HEK293 (cell line): ENCODE measurements around the gene KMT2D.

Experiments used
- CTCF ChIA-PET: fragments of 350-600 bp; formaldehyde crosslinking; extraction: SDS; loops from one replicate; lab custom pipeline; 2021; ENCODE audit warnings: antibody characterized with exemption; lab: Yijun Ruan, JAX
- POLR2A ChIA-PET: fragments of 300-600 bp; formaldehyde crosslinking; extraction: SDS; loops from one replicate; lab custom pipeline; 2020; ENCODE audit warnings: antibody characterized with exemption, inconsistent platforms; lab: Yijun Ruan, JAX
- H3K27ac ChIP-seq: fragments of 200-500 bp; sonication (Bioruptor generic); 2 replicates; pipeline ENCODE4 v1.5.1; 2014; ENCODE audit warnings: low read depth, low read length, control low read depth, inconsistent platforms; ENCODE audit errors: extremely low read depth
- H3K36me3 ChIP-seq, 2 experiments: fragments of 200-500 bp in 1 of 2; sonication (Bioruptor generic) in 1 of 2; 1 replicate in 1 of 2; 2 replicates in 1 of 2; pipeline ENCODE4 v1.5.1; 2014 to 2017; ENCODE audit warnings: inconsistent platforms in 2 of 2, low read length in 2 of 2; ENCODE audit not compliant: control insufficient read depth in 2 of 2, insufficient read depth in 1 of 2
- H3K4me1 ChIP-seq: fragments of 200-500 bp; sonication (Bioruptor generic); 2 replicates; pipeline ENCODE4 v1.5.1; 2014; ENCODE audit warnings: mild to moderate bottlenecking, low read length, inconsistent platforms; ENCODE audit not compliant: control insufficient read depth, insufficient read depth
- H3K4me3 ChIP-seq: 2 replicates; pipeline ENCODE4 v1.5.1; 2011; ENCODE audit warnings: low read depth, mild to moderate bottlenecking, control low read depth, low read length, moderate library complexity
- H3K9me3 ChIP-seq: fragments of 200-500 bp; sonication (Bioruptor generic); 2 replicates; pipeline ENCODE4 v1.5.1; 2014; ENCODE audit warnings: low read depth, low read length, inconsistent platforms; ENCODE audit not compliant: control insufficient read depth, insufficient read depth
- BCL11B ChIP-seq: fragments of 450-650 bp; formaldehyde crosslinking; IDR thresholded peaks from 2 replicates; pipeline ENCODE4 v1.5.1; 2016; ENCODE audit warnings: low read depth, missing biosample characterization, missing genetic modification characterization
- GFI1B ChIP-seq: fragments of 450-650 bp; formaldehyde crosslinking; IDR thresholded peaks from 2 replicates; pipeline ENCODE4 v1.5.1; 2016; ENCODE audit warnings: missing biosample characterization, missing genetic modification characterization
- HOXA7 ChIP-seq: sonication (generic); formaldehyde crosslinking; IDR thresholded peaks from 2 replicates; pipeline ENCODE4 v1.8.1; 2022; ENCODE audit warnings: missing genetic modification reagents, borderline replicate concordance
- INSM2 ChIP-seq: fragments of 450-650 bp; formaldehyde crosslinking; IDR thresholded peaks from 2 replicates; pipeline ENCODE4 v1.5.1; 2016; ENCODE audit warnings: missing biosample characterization, missing genetic modification characterization
- OVOL3 ChIP-seq: fragments of 450-650 bp; formaldehyde crosslinking; IDR thresholded peaks from 2 replicates; pipeline ENCODE4 v1.5.1; 2016; ENCODE audit warnings: missing biosample characterization, missing genetic modification characterization
- TCF7L2 ChIP-seq: IDR thresholded peaks from 2 replicates; pipeline ENCODE4 v1.6.1; 2011; ENCODE audit warnings: low read depth, mild to moderate bottlenecking, inconsistent platforms, low read length, moderate library complexity, borderline replicate concordance
- ZFP3 ChIP-seq: fragments of 450-650 bp; formaldehyde crosslinking; IDR thresholded peaks from 2 replicates; pipeline ENCODE4 v1.5.1; 2016; ENCODE audit warnings: low read depth, missing biosample characterization, missing genetic modification characterization
- ZNF114 ChIP-seq: fragments of 450-650 bp; formaldehyde crosslinking; IDR thresholded peaks from 2 replicates; pipeline ENCODE4 v1.5.0; 2017; ENCODE audit warnings: missing biosample characterization, missing genetic modification characterization
- ZNF132 ChIP-seq: fragments of 450-650 bp; formaldehyde crosslinking; IDR thresholded peaks from 2 replicates; pipeline ENCODE4 v1.5.1; 2017; ENCODE audit warnings: missing biosample characterization, missing genetic modification characterization, borderline replicate concordance
- ZNF140 ChIP-seq: fragments of 450-650 bp; formaldehyde crosslinking; IDR thresholded peaks from 2 replicates; pipeline ENCODE4 v1.5.1; 2016; ENCODE audit warnings: missing biosample characterization, missing genetic modification characterization
- ZNF146 ChIP-seq: fragments of 450-650 bp; formaldehyde crosslinking; IDR thresholded peaks from 2 replicates; pipeline ENCODE4 v1.5.1; 2016; ENCODE audit warnings: missing biosample characterization, missing genetic modification characterization
- ZNF174 ChIP-seq: fragments of 450-650 bp; formaldehyde crosslinking; IDR thresholded peaks from 2 replicates; pipeline ENCODE4 v1.5.0; 2017; ENCODE audit warnings: missing biosample characterization, mild to moderate bottlenecking, missing genetic modification characterization
- ZNF221 ChIP-seq: fragments of 450-650 bp; formaldehyde crosslinking; IDR thresholded peaks from 2 replicates; pipeline ENCODE4 v1.5.1; 2017; ENCODE audit warnings: missing biosample characterization, missing genetic modification characterization, borderline replicate concordance
- ZNF223 ChIP-seq: fragments of 450-650 bp; formaldehyde crosslinking; IDR thresholded peaks from 2 replicates; pipeline ENCODE4 v1.5.1; 2016; ENCODE audit warnings: missing biosample characterization, missing genetic modification characterization
- ZNF280C ChIP-seq: fragments of 450-650 bp; formaldehyde crosslinking; IDR thresholded peaks from 2 replicates; pipeline ENCODE4 v1.5.1; 2016; ENCODE audit warnings: missing biosample characterization, missing genetic modification characterization
- ZNF341 ChIP-seq: fragments of 450-650 bp; formaldehyde crosslinking; IDR thresholded peaks from 2 replicates; pipeline ENCODE4; 2016; ENCODE audit warnings: low read depth, missing biosample characterization, missing genetic modification characterization
- ZNF501 ChIP-seq: fragments of 450-650 bp; formaldehyde crosslinking; IDR thresholded peaks from 2 replicates; pipeline ENCODE4 v1.5.1; 2016; ENCODE audit warnings: missing biosample characterization, missing genetic modification characterization
- ZNF513 ChIP-seq: fragments of 450-650 bp; IDR thresholded peaks from 2 replicates; pipeline ENCODE4 v1.5.1; 2018; ENCODE audit warnings: missing biosample characterization, missing genetic modification characterization
- ZNF600 ChIP-seq: fragments of 450-650 bp; formaldehyde crosslinking; IDR thresholded peaks from 2 replicates; pipeline ENCODE4 v1.5.1; 2016; ENCODE audit warnings: missing biosample characterization, missing genetic modification characterization
- ZNF624 ChIP-seq: fragments of 450-650 bp; formaldehyde crosslinking; IDR thresholded peaks from 2 replicates; pipeline ENCODE4 v1.5.1; 2017; ENCODE audit warnings: missing biosample characterization, missing genetic modification characterization
- ZNF660 ChIP-seq: fragments of 450-650 bp; IDR thresholded peaks from 2 replicates; pipeline ENCODE4 v1.5.1; 2018; ENCODE audit warnings: missing biosample characterization, mild to moderate bottlenecking, missing genetic modification characterization
- ZNF692 ChIP-seq: fragments of 450-650 bp; formaldehyde crosslinking; IDR thresholded peaks from 2 replicates; pipeline ENCODE4 v1.5.1; 2016; ENCODE audit warnings: missing biosample characterization, missing genetic modification characterization
- ZNF776 ChIP-seq: fragments of 450-650 bp; formaldehyde crosslinking; IDR thresholded peaks from 2 replicates; pipeline ENCODE4 v1.5.0; 2017; ENCODE audit warnings: missing biosample characterization, missing genetic modification characterization, borderline replicate concordance
- ZSCAN18 ChIP-seq: fragments of 450-650 bp; formaldehyde crosslinking; IDR thresholded peaks from 2 replicates; pipeline ENCODE4 v1.5.1; 2016; ENCODE audit warnings: missing biosample characterization, missing genetic modification characterization

KMT2D gene

GRCh38 chr12:49097381-49097780, 36.8 kb upstream of the KMT2D start:
- no peak overlapping the region for H3K27ac ChIP-seq
- CTCF ChIA-PET: interaction anchor here (0.7 to 7.5 kb wide), 9 partner anchors 9 to 731 kb away, joined by 3 to 118 read pairs (median 5); partner anchors contain the start of genes LMBR1L and RHEBL1
- TF ChIP-seq ZNF280C (tag by site-specific recombination): no peak
- no peak for TF ChIP-seq ZNF174 (tag by site-specific recombination)
- no peak for TF ChIP-seq ZNF140 (tag by site-specific recombination)
- TF ChIP-seq ZNF221 (tag by site-specific recombination): no peak
- TF ChIP-seq ZNF501 (tag by site-specific recombination): no peak
- TF ChIP-seq ZNF513 (tag by site-specific recombination): no peak
- TF ChIP-seq GFI1B (tag by site-specific recombination): no peak
- no peak for TF ChIP-seq ZNF223 (tag by site-specific recombination)
- TF ChIP-seq TCF7L2: no peak
- TF ChIP-seq, all 188 proteins: peak for 0
- no peaks in the 10 kb centered on the region for H3K9me3 ChIP-seq
- H3K4me1 ChIP-seq: no peaks in the 10 kb centered on the region
- POLR2A ChIA-PET: interaction anchor here (3.1 kb wide), 1 partner anchor 34 kb away, joined by 11 read pairs; no protein-coding TSS in a partner anchor
- peaks cover 14 to 68% of the 10 kb centered on the region in 2 experiments; a peak in 2 of 3 replicates for H3K36me3 ChIP-seq
- no peak overlapping the region for H3K4me3 ChIP-seq

GRCh38 chr12:49094975-49095365, 34.4 kb upstream of the KMT2D start:
- Histone ChIP-seq H3K4me1 (no peaks in the 10 kb centered on the region), H3K27ac (no peak overlapping the region)
- POLR2A ChIA-PET: interaction anchor here (1.0 to 4.8 kb wide), 3 partner anchors 16 to 36 kb away, joined by 3 to 28 read pairs (median 12); partner anchors contain the start of genes LMBR1L, RHEBL1 and TUBA1B
- TF ChIP-seq ZNF600 (tag by site-specific recombination) (no peak), ZNF660 (tag by site-specific recombination) (no peak), ZNF146 (tag by site-specific recombination) (no peak), ZNF776 (tag by site-specific recombination) (no peak), ZNF341 (tag by site-specific recombination) (no peak), OVOL3 (tag by site-specific recombination) (no peak), ZNF223 (tag by site-specific recombination) (no peak), ZNF132 (tag by site-specific recombination) (no peak), ZNF114 (tag by site-specific recombination) (no peak), HOXA7 (no peak), ZSCAN18 (tag by site-specific recombination) (no peak), BCL11B (no peak), INSM2 (tag by site-specific recombination) (no peak), ZNF624 (tag by site-specific recombination) (no peak), ZNF692 (tag by site-specific recombination) (no peak), ZFP3 (no peak)

More at GRCh38 chr12:49094975-49095365, 34.4 kb upstream of the KMT2D start:
- H3K36me3 ChIP-seq: peaks cover 9 to 44% of the 10 kb centered on the region in 2 experiments; a peak in 2 of 3 replicates
- H3K9me3 ChIP-seq: no peaks in the 10 kb centered on the region
- CTCF ChIA-PET: interaction anchor here (0.6 to 5.0 kb wide), 10 partner anchors 9 to 169 kb away, joined by 3 to 74 read pairs (median 4); no protein-coding TSS in a partner anchor
- no peak overlapping the region for H3K4me3 ChIP-seq
